ENCODE measurements around the gene ATOH1. TPM values are rescaled to one million over a fixed set of nuclear protein-coding genes. Genes with fewer than 3 reads are reported as not detected.
A peak's percentile ranks its signal among the peaks of the same experiment; 100 is the strongest.

Gene ATOH1
- total RNA-seq, 1 donor from 2014 or later: not detected

GRCh38 chr4:93834249-93835066 lies 5.9 kb downstream of the ATOH1 start:
- peak overlapping the region; percentile 69 for H3K4me2 ChIP-seq (ENCODE audit: low read length)
- no peak overlapping the region for H3K27ac ChIP-seq (ENCODE audit: low read depth, low read length)
- no peaks in the 10 kb centered on the region for H3K36me3 Mint-ChIP-seq (ENCODE audit: low read depth, unreplicated experiment)
- H3K79me2 ChIP-seq (ENCODE audit: insufficient read depth, low read length): no peaks in the 10 kb centered on the region
- H3K4me3 ChIP-seq (ENCODE audit: insufficient read depth, low read depth, low read length): no peak overlapping the region
- peak overlapping the region; percentile 56 for H3K27ac Mint-ChIP-seq (ENCODE audit: unreplicated experiment)
- DNase-seq (ENCODE audit: low read depth): no peak
- H3K4me3 Mint-ChIP-seq (ENCODE audit: unreplicated experiment): peak overlapping the region; percentile 70
- no peaks in the 10 kb centered on the region for H4K20me1 ChIP-seq (ENCODE audit: insufficient read depth, low read length)
- H3K4me1 ChIP-seq (ENCODE audit: insufficient read depth, low read length): peaks cover 3% of the 10 kb centered on the region
- H3K4me1 Mint-ChIP-seq (ENCODE audit: low read depth, unreplicated experiment): peaks cover 5% of the 10 kb centered on the region
- H3K9me3 ChIP-seq (ENCODE audit: insufficient read depth, low read depth, low read length): peaks cover 2% of the 10 kb centered on the region
- H2AFZ ChIP-seq (ENCODE audit: low read depth, low read length): peak overlapping the region; percentile 44
- TF ChIP-seq EZH2 (IDR thresholded peaks at IDR 0.05; ENCODE audit: insufficient read depth, low read length): peak; percentile 68
- no peak for TF ChIP-seq CTCF (IDR thresholded peaks at IDR 0.05; ENCODE audit: insufficient read depth, low read depth, low read length)
- H3K27me3 ChIP-seq (ENCODE audit: insufficient read depth, low read length): peaks cover 60% of the 10 kb centered on the region
- H3K36me3 ChIP-seq (ENCODE audit: insufficient read depth, low read length): no peaks in the 10 kb centered on the region
- peaks cover 2% of the 10 kb centered on the region for H3K9me3 Mint-ChIP-seq (ENCODE audit: unreplicated experiment)
- H3K27me3 Mint-ChIP-seq (ENCODE audit: low read depth, unreplicated experiment): peaks cover 86% of the 10 kb centered on the region
- no peak overlapping the region for H3K9ac ChIP-seq (ENCODE audit: low read length)
- no peak for FAIRE-seq

- no peaks in the 10 kb centered on the region for H4K20me1 ChIP-seq (ENCODE audit: insufficient read depth, low read length)
- H3K4me1 ChIP-seq (ENCODE audit: insufficient read depth, low read length): peaks cover 3% of the 10 kb centered on the region
- Mint-ChIP-seq H3K27me3 (ENCODE audit: low read depth, unreplicated experiment) (peaks cover 87% of the 10 kb centered on the region), H3K27ac (ENCODE audit: unreplicated experiment) (no peak overlapping the region), H3K4me3 (ENCODE audit: unreplicated experiment) (no peak overlapping the region), H3K9me3 (ENCODE audit: unreplicated experiment) (peaks cover 3% of the 10 kb centered on the region), H3K4me1 (ENCODE audit: low read depth, unreplicated experiment) (no peaks in the 10 kb centered on the region), H3K36me3 (ENCODE audit: low read depth, unreplicated experiment) (no peaks in the 10 kb centered on the region)
- H3K27ac ChIP-seq (ENCODE audit: low read depth, low read length): no peak overlapping the region
- no peak for FAIRE-seq
- TF ChIP-seq CTCF (IDR thresholded peaks at IDR 0.05; ENCODE audit: insufficient read depth, low read depth, low read length) (no peak), EZH2 (IDR thresholded peaks at IDR 0.05; ENCODE audit: insufficient read depth, low read length) (no peak)
- H3K4me3 ChIP-seq (ENCODE audit: insufficient read depth, low read depth, low read length): no peak overlapping the region
- H3K9me3 ChIP-seq (ENCODE audit: insufficient read depth, low read depth, low read length): peaks cover 2% of the 10 kb centered on the region
- DNase-seq (ENCODE audit: low read depth): no peak
- no peaks in the 10 kb centered on the region for H3K79me2 ChIP-seq (ENCODE audit: insufficient read depth, low read length)
- no peaks in the 10 kb centered on the region for H3K36me3 ChIP-seq (ENCODE audit: insufficient read depth, low read length)
- no peak overlapping the region for H2AFZ ChIP-seq (ENCODE audit: low read depth, low read length)
- peaks cover 48% of the 10 kb centered on the region for H3K27me3 ChIP-seq (ENCODE audit: insufficient read depth, low read length)
- no peak overlapping the region for H3K9ac ChIP-seq (ENCODE audit: low read length)
- no peak overlapping the region for H3K4me2 ChIP-seq (ENCODE audit: low read length)
Observed at GRCh38 chr4:93835929-93836328, 7.4 kb downstream of the ATOH1 start.

GRCh38 chr4:93839704-93840103 lies 11.2 kb downstream of the ATOH1 start:
- Histone ChIP-seq H3K27me3 (ENCODE audit: insufficient read depth, low read length) (peaks cover 13% of the 10 kb centered on the region), H3K79me2 (ENCODE audit: insufficient read depth, low read length) (no peaks in the 10 kb centered on the region), H3K36me3 (ENCODE audit: insufficient read depth, low read length) (no peaks in the 10 kb centered on the region), H3K4me2 (ENCODE audit: low read length) (no peak overlapping the region), H3K4me1 (ENCODE audit: insufficient read depth, low read length) (peaks cover under 1% of the 10 kb centered on the region), H4K20me1 (ENCODE audit: insufficient read depth, low read length) (no peaks in the 10 kb centered on the region), H3K9me3 (ENCODE audit: insufficient read depth, low read depth, low read length) (no peaks in the 10 kb centered on the region), H3K9ac (ENCODE audit: low read length) (no peak overlapping the region), H3K4me3 (ENCODE audit: insufficient read depth, low read depth, low read length) (no peak overlapping the region), H2AFZ (ENCODE audit: low read depth, low read length) (no peak overlapping the region), H3K27ac (ENCODE audit: low read depth, low read length) (no peak overlapping the region)
- Mint-ChIP-seq H3K27ac (ENCODE audit: unreplicated experiment) (no peak overlapping the region), H3K36me3 (ENCODE audit: low read depth, unreplicated experiment) (no peaks in the 10 kb centered on the region), H3K4me1 (ENCODE audit: low read depth, unreplicated experiment) (no peaks in the 10 kb centered on the region), H3K27me3 (ENCODE audit: low read depth, unreplicated experiment) (peaks cover 58% of the 10 kb centered on the region), H3K4me3 (ENCODE audit: unreplicated experiment) (no peak overlapping the region), H3K9me3 (ENCODE audit: unreplicated experiment) (peaks cover 1% of the 10 kb centered on the region)
- no peak for TF ChIP-seq EZH2 (IDR thresholded peaks at IDR 0.05; ENCODE audit: insufficient read depth, low read length)
- no peak for TF ChIP-seq CTCF (IDR thresholded peaks at IDR 0.05; ENCODE audit: insufficient read depth, low read depth, low read length)
- FAIRE-seq (no peak), DNase-seq (ENCODE audit: low read depth) (no peak)
